Measurements from ENCODE around the gene PRXL2B.
A peak's percentile ranks its signal among the peaks of the same experiment; 100 is the strongest.

PRXL2B gene

GRCh38 chr1:2606396-2606880, 19.9 kb downstream of the PRXL2B start:
- H3K4me3 Mint-ChIP-seq, result no peak overlapping the region
- H3K27me3 Mint-ChIP-seq, result no peaks in the 10 kb centered on the region
- H3K4me1 Mint-ChIP-seq, result no peaks in the 10 kb centered on the region
- no peaks in the 10 kb centered on the region for H3K9me3 Mint-ChIP-seq
- DNase-seq (no peak), ATAC-seq (no peak)
- H3K27ac Mint-ChIP-seq, result no peak overlapping the region

GRCh38 chr1:2606881-2607621, 20.5 kb downstream of the PRXL2B start:
- no peak overlapping the region for H3K4me3 Mint-ChIP-seq
- H3K27me3 Mint-ChIP-seq, result no peaks in the 10 kb centered on the region
- no peak overlapping the region for H3K27ac Mint-ChIP-seq
- no peaks in the 10 kb centered on the region for H3K9me3 Mint-ChIP-seq
- ATAC-seq (no peak), DNase-seq (no peak)
- no peaks in the 10 kb centered on the region for H3K4me1 Mint-ChIP-seq

GRCh38 chr1:2607641-2608091, 21.1 kb downstream of the PRXL2B start:
- Mint-ChIP-seq H3K9me3 (no peaks in the 10 kb centered on the region), H3K27me3 (no peaks in the 10 kb centered on the region), H3K27ac (peak overlapping the region in 1 of 2 donors; percentile 87), H3K4me3 (no peak overlapping the region), H3K4me1 (no peaks in the 10 kb centered on the region)
- ATAC-seq (no peak), DNase-seq (no peak)

- Mint-ChIP-seq H3K27me3 (no peaks in the 10 kb centered on the region), H3K4me3 (no peak overlapping the region), H3K4me1 (no peaks in the 10 kb centered on the region), H3K27ac (no peak overlapping the region), H3K9me3 (peaks cover 9 to 17% of the 10 kb centered on the region in 2 donors)
- DNase-seq, result no peak
- no peak for ATAC-seq
Observed at GRCh38 chr1:2609319-2610035, 22.9 kb downstream of the PRXL2B start.

- H3K4me1 Mint-ChIP-seq, result no peaks in the 10 kb centered on the region
- ATAC-seq, result no peak
- no peak overlapping the region for H3K4me3 Mint-ChIP-seq
- H3K9me3 Mint-ChIP-seq, result peaks cover 12 to 22% of the 10 kb centered on the region in 2 donors
- no peak for DNase-seq
- no peaks in the 10 kb centered on the region for H3K27me3 Mint-ChIP-seq
- no peak overlapping the region for H3K27ac Mint-ChIP-seq
Observed at GRCh38 chr1:2610036-2610959, 23.7 kb downstream of the PRXL2B start.

- Mint-ChIP-seq H3K9me3 (peaks cover 19 to 27% of the 10 kb centered on the region in 2 donors), H3K27ac (no peak overlapping the region), H3K27me3 (no peaks in the 10 kb centered on the region), H3K4me1 (peaks cover under 1% of the 10 kb centered on the region), H3K4me3 (no peak overlapping the region)
- no peak for DNase-seq
- ATAC-seq, result peak; percentile 18
Observed at GRCh38 chr1:2611031-2611501, 24.5 kb downstream of the PRXL2B start.

- no peak overlapping the region for H3K27ac Mint-ChIP-seq
- peaks cover 6% of the 10 kb centered on the region for H3K4me1 Mint-ChIP-seq
- H3K27me3 Mint-ChIP-seq, result no peaks in the 10 kb centered on the region
- peaks cover 19 to 34% of the 10 kb centered on the region in 2 donors for H3K9me3 Mint-ChIP-seq
- H3K4me3 Mint-ChIP-seq, result no peak overlapping the region
- ATAC-seq (no peak), DNase-seq (no peak)
Observed at GRCh38 chr1:2611621-2612437, 25.3 kb downstream of the PRXL2B start.

- Mint-ChIP-seq H3K9me3 (peaks cover 19 to 34% of the 10 kb centered on the region in 2 donors), H3K27ac (no peak overlapping the region), H3K27me3 (no peaks in the 10 kb centered on the region), H3K4me3 (no peak overlapping the region), H3K4me1 (peaks cover 6% of the 10 kb centered on the region)
- DNase-seq, result no peak
- ATAC-seq, result no peak
Observed at GRCh38 chr1:2612591-2613365, 26.2 kb downstream of the PRXL2B start.

- Mint-ChIP-seq H3K9me3 (peaks cover 23 to 34% of the 10 kb centered on the region in 2 donors), H3K27ac (no peak overlapping the region), H3K4me3 (no peak overlapping the region), H3K4me1 (peaks cover 6% of the 10 kb centered on the region), H3K27me3 (no peaks in the 10 kb centered on the region)
- ATAC-seq, result no peak
- DNase-seq, result no peak
Observed at GRCh38 chr1:2614145-2614544, 27.6 kb downstream of the PRXL2B start.

GRCh38 chr1:2617971-2618470, 31.4 kb downstream of the PRXL2B start:
- Mint-ChIP-seq H3K27ac (no peak overlapping the region), H3K9me3 (peaks cover 29 to 49% of the 10 kb centered on the region in 2 donors), H3K4me1 (peaks cover 10% of the 10 kb centered on the region), H3K4me3 (no peak overlapping the region), H3K27me3 (no peaks in the 10 kb centered on the region)
- no peak for DNase-seq
- no peak for ATAC-seq

GRCh38 chr1:2623571-2624337, 37.2 kb downstream of the PRXL2B start:
- Mint-ChIP-seq H3K9me3 (peaks cover 7 to 18% of the 10 kb centered on the region in 2 donors), H3K4me1 (peaks cover 22% of the 10 kb centered on the region), H3K27ac (no peak overlapping the region), H3K27me3 (peaks cover 43% of the 10 kb centered on the region), H3K4me3 (no peak overlapping the region)
- DNase-seq (no peak), ATAC-seq (peak; percentile 37)

GRCh38 chr1:2624735-2625300, 38.2 kb downstream of the PRXL2B start:
- Mint-ChIP-seq H3K27me3 (peaks cover 50% of the 10 kb centered on the region), H3K4me1 (peaks cover 28% of the 10 kb centered on the region), H3K9me3 (peaks cover 3 to 13% of the 10 kb centered on the region in 2 donors), H3K27ac (no peak overlapping the region), H3K4me3 (no peak overlapping the region)
- ATAC-seq (no peak), DNase-seq (no peak)

GRCh38 chr1:2625311-2625710, 38.7 kb downstream of the PRXL2B start:
- H3K9me3 Mint-ChIP-seq, result peaks cover 0 to 12% of the 10 kb centered on the region in 2 donors
- peaks cover 55% of the 10 kb centered on the region for H3K27me3 Mint-ChIP-seq
- peaks cover 31% of the 10 kb centered on the region for H3K4me1 Mint-ChIP-seq
- DNase-seq (no peak), ATAC-seq (no peak)
- no peak overlapping the region for H3K4me3 Mint-ChIP-seq
- H3K27ac Mint-ChIP-seq, result no peak overlapping the region
